HG02588 (cell line): Measurements from ENCODE around the gene GNG7.
"Not testable (repeated sequence)": the region's sequence is repeated elsewhere in the genome, so short reads cannot be mapped to it uniquely, and the experiment has no call there.

ENCODE experiments used
- ATAC-seq: cut with Tn5 transposase; IDR thresholded peaks from one replicate; pipeline ENCODE4 v1.9.1; 2021; ENCODE audit warnings: mild to moderate bottlenecking, moderate library complexity; ENCODE audit not compliant: unreplicated experiment

GNG7 gene

GRCh38 chr19:2477141-2477710 lies 225.3 kb downstream of the GNG7 start:
- no peak for ATAC-seq

GRCh38 chr19:2476451-2477140 lies 225.9 kb downstream of the GNG7 start:
- peak; percentile 9 for ATAC-seq

- ATAC-seq = peak; percentile 43
These were observed 226.6 kb downstream of the GNG7 start, which contains the start of gene GADD45B for GRCh38 chr19:2475702-2476450. Gene GADD45B (plus strand): TSS chr19:2476127. CDS start chr19:2476359, 232 bp downstream.

DNA sequence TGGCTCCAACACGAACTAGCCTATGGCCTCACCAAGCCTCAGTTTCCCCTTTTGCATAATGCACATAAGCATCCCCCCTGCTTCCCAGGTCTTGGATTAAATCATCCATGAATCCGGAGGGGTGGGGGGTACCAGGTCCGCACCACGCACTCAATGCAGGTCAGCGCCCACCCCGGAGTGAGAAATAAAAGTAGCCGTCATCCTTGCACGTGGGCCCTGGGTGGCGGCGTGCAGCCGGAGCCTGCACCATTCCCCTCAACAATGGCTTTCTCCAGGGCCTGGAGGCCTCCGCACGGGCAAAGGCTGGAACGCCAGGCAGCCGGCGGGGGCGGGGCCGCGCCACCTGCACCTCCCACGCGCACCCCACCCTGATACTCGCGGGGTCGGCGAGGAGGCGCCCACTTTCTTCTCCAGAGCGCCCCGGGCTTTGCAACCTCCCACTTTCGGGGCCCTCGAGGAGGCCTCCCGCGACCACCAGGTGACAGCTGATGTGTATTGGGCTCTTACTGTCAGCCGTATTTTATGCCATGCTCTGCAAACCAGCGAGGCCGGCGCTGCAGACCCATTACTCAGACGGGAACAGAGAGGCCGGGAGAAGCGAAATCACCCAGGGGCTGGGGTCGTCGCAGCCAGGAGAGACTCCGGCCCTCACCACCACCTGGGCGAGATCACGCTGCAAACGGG lies 227.3 kb downstream of the GNG7 start:
- peak; percentile 8 for ATAC-seq

DNA sequence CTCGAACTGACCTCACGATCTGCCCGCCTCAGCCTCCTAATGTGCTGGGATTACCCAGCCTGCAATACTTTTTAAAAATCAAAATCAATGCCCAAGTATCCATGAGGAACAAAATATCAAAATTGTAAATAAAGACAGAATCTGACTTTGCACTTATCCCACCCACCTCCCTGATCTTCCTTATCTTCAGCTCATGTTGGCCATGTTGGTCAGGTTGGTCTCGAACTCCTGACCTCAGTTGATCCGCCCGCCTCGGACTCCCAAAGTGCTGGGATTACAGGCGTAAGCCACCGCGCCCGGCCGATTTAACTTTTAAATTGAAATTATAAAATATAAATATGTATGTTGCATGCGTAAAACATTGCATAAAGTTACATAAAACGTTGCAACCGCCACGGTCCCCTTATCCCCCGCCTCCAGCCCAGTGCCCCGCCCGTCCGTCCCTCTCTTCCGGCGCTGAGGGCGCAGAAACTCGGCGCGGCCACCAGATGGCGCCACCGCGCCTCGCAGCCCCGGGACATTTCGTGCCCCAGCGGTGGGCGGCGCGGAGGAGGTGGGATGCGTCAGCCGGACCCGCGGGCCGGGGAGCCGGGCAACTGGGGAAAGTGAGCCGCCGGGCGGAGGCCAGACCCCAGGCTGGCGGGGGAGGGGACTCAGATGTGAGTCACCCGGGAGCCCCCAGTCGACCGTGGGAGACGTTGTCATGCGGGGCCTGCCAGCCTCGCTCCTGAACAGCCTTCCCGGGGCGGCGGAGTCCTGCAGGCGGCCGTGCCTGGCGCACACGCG lies 228.1 kb downstream of the GNG7 start:
- ATAC-seq = peak; percentile 32

GRCh38 chr19:2469915-2470200 lies 232.6 kb downstream of the GNG7 start:
- not testable (repeated sequence) for ATAC-seq

GRCh38 chr19:2469102-2469914 lies 233.2 kb downstream of the GNG7 start:
- no peak for ATAC-seq

GRCh38 chr19:2468596-2468995 lies 233.9 kb downstream of the GNG7 start:
- no peak for ATAC-seq

DNA sequence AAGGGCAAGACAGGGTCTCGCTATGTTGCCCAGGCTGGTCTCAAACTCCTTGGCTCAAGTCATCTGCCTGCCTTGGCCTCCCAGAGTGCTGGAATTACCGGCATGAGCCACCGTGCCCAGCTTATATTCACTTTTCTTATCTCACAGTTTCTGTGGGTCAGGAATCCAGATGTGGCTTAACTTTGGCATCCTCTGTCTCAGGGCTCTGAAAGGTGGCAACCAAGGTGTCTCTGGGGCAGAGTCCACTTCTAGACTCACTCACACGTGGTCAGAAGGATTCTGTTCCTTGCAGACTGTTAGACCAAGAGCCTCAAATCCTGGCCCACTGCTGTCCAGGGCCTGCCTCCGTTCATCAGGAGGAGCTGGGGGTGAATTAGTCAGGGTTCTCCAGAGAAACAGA lies 238.1 kb downstream of the GNG7 start:
- no peak for ATAC-seq

DNA sequence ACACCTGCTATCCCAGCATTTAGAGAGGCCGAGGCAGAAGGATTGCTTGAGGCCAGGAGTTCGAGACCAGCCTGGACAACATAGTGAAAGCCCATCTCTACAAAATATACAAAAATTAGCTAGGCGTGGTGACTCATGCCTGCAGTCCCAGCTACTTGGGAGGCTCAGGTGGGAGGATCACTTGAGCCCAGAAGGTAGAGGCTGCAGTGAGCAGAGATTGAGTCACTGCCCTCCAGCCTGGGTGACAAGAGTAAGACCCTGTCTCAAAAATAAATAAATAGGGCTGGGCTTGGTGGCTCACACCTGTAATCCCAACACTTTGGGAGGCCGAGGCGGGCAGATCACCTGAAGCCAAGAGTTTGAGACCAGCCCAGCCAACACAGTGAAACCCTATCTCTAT lies 238.8 kb downstream of the GNG7 start:
- ATAC-seq = not testable (repeated sequence)

GRCh38 chr19:2462635-2463421 lies 239.7 kb downstream of the GNG7 start:
- no peak for ATAC-seq

DNA sequence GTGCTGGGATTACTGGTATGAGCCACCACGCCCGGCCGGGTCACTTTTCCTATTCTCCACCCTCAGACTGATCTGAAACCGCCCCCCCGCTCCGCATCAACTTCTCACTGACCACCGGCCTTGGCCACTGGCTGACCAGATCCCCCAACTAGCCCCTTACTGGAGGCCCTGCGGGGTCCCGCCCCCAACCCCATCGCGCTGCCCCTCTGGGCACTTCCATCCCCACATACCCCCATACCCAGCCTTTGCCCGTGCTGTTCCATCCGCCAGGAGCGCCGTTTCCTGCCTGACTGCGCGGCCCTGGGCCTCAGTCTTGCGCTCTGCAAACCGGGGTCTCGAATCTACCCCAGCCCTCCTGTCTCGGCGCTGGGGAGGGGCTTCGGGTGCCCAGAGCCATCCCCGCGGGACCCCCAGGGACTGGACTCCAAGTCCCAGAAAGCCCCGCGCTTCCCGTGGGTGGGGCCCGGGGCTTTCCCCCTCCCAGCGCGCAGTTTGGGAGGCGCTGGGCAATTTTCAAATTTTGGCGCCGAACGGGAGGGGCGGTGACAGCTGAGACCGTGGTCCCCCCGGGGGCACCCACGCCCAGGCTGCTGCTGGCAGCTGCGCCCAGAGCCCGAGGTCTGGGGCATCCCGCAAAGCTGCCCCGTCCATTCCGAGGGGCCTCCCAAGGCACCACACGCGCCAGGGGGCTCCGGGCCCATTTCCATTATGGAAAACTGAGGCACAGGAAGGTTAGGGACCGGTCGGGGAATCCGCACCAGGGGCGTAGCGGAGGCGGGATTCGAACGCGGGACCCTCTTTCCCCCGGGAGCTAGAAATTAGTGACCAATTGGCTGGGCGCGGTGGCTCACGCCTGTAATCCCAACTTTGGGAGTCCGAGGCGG lies 240.5 kb downstream of the GNG7 start:
- no peak for ATAC-seq
